Endothelial cell (in vitro differentiated cells): ENCODE data around the gene PDIA2. TPM values are rescaled to one million over a fixed set of nuclear protein-coding genes. Genes with fewer than 3 reads are reported as not detected.

Experiments
- DNase-seq: peaks from one replicate; pipeline ENCODE4 v3.0.0; 2021; ENCODE audit warnings: low spot score
- H3K27ac Mint-ChIP-seq: one replicate; pipeline ENCODE4 v1.8.0; 2021; ENCODE audit warnings: mixed read lengths, inconsistent platforms; ENCODE audit not compliant: unreplicated experiment
- H3K27me3 Mint-ChIP-seq: one replicate; pipeline ENCODE4 v1.8.0; 2021; ENCODE audit warnings: mild to moderate bottlenecking, moderate library complexity, mixed read lengths, inconsistent platforms; ENCODE audit not compliant: unreplicated experiment
- H3K36me3 Mint-ChIP-seq: one replicate; pipeline ENCODE4 v1.8.0; 2021; ENCODE audit warnings: mild to moderate bottlenecking, low read depth, mixed read lengths, inconsistent platforms; ENCODE audit not compliant: unreplicated experiment
- H3K4me1 Mint-ChIP-seq: one replicate; pipeline ENCODE4 v1.8.0; 2021; ENCODE audit warnings: mild to moderate bottlenecking, mixed read lengths, inconsistent platforms; ENCODE audit not compliant: unreplicated experiment
- H3K4me3 Mint-ChIP-seq: one replicate; pipeline ENCODE4 v1.8.0; 2021; ENCODE audit warnings: mild to moderate bottlenecking, mixed read lengths, inconsistent platforms; ENCODE audit not compliant: unreplicated experiment
- H3K9me3 Mint-ChIP-seq: one replicate; pipeline ENCODE4 v1.8.0; 2021; ENCODE audit warnings: mixed read lengths, inconsistent platforms; ENCODE audit not compliant: unreplicated experiment
- total RNA-seq: library from RNA; stranded (reverse); fragmentation: NEBNext Ultra II Directional; extraction: Animal tissue kit (Norgen Biotek cat#: 25700); gene quantifications from one replicate; pipeline ENCODE4 v1.2.1, GENCODE V29; 2021; ENCODE audit not compliant: unreplicated experiment
- TF ChIP-seq, protein P1 (sequence below): fragments of 200-600 bp; sonication (generic); IDR thresholded peaks from one replicate; pipeline ENCODE4 v1.5.0; 2021; ENCODE audit warnings: antibody characterized with exemption; ENCODE audit not compliant: unreplicated experiment

The PDIA2 gene
- total RNA-seq, 1 donor from 2014 or later = not detected

DNA sequence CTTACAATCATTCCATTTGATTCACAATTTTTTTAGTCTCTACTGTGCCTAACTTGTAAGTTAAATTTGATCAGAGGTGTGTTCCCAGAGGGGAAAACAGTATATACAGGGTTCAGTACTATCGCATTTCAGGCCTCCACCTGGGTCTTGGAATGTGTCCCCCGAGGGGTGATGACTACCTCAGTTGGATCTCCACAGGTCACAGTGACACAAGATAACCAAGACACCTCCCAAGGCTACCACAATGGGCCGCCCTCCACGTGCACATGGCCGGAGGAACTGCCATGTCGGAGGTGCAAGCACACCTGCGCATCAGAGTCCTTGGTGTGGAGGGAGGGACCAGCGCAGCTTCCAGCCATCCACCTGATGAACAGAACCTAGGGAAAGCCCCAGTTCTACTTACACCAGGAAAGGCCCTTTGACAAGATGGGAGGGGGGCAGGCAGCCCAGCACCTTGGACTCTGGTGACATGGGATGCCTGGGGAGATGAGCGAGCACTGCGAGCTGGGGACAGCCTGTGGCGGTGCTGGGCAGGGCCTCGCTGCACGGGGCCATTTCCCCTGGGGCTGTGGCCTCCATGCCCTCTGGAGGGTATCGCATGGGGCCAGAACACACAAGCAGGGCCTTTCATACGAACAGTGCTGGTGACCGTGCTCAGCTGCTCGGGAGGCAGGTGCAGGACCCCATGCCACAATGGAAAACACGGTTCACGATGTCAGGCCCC lies 33.9 kb downstream of the PDIA2 start:
- Mint-ChIP-seq H3K4me1 (peaks cover 3% of the 10 kb centered on the region), H3K9me3 (no peaks in the 10 kb centered on the region), H3K4me3 (no peak overlapping the region), H3K27ac (no peak overlapping the region), H3K36me3 (peaks cover 21% of the 10 kb centered on the region), H3K27me3 (peaks cover 3% of the 10 kb centered on the region)
- TF ChIP-seq, protein P1, sequence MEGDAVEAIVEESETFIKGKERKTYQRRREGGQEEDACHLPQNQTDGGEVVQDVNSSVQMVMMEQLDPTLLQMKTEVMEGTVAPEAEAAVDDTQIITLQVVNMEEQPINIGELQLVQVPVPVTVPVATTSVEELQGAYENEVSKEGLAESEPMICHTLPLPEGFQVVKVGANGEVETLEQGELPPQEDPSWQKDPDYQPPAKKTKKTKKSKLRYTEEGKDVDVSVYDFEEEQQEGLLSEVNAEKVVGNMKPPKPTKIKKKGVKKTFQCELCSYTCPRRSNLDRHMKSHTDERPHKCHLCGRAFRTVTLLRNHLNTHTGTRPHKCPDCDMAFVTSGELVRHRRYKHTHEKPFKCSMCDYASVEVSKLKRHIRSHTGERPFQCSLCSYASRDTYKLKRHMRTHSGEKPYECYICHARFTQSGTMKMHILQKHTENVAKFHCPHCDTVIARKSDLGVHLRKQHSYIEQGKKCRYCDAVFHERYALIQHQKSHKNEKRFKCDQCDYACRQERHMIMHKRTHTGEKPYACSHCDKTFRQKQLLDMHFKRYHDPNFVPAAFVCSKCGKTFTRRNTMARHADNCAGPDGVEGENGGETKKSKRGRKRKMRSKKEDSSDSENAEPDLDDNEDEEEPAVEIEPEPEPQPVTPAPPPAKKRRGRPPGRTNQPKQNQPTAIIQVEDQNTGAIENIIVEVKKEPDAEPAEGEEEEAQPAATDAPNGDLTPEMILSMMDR = no peak
- no peak for DNase-seq

DNA sequence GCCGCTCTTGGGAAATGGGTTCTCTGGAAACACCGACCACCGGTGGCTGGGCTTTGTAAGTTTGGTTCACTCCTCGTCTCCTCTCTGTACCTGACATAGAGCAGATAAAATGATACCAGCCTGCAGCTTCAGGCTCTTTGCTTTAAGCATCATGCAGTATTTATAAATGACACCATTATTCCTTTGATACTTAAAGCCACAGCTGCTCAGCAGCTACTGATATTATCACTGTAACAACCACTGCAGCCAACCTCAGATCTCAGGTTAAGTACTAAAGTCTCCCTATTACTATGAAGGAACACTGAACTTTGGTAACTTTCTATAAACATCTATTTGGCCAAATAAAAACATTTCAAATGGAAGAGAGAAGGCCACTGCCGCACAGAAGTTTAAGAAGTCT lies 34.6 kb downstream of the PDIA2 start:
- H3K4me1 Mint-ChIP-seq = peaks cover 3% of the 10 kb centered on the region
- TF ChIP-seq, protein P1 = no peak

DNA sequence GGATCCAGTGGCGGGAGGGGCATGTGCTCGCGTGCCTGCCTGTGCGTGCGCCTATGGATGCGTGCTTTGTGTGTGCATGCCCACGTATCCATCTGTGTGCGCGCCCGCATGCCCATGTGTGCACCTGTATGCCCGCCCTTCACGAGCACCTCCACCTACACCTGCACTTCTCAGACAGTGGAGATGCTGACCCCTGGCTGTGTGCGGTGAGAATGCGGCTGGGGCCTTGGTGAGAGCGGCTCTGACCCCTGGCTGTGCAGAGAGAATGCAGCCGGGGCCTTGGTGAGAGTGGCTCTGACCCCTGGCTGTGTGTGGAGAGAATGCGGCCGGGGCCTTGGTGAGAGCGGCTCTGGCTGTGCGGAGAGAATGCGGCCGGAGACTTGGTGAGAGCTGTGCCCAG lies 35.7 kb downstream of the PDIA2 start:
- no peak overlapping the region for H3K4me3 Mint-ChIP-seq
- H3K27me3 Mint-ChIP-seq = peaks cover 4% of the 10 kb centered on the region
- TF ChIP-seq, protein P1 = no peak
- peaks cover 18% of the 10 kb centered on the region for H3K36me3 Mint-ChIP-seq
- H3K4me1 Mint-ChIP-seq = peaks cover 3% of the 10 kb centered on the region
- no peaks in the 10 kb centered on the region for H3K9me3 Mint-ChIP-seq
- DNase-seq = peak; percentile 41
- no peak overlapping the region for H3K27ac Mint-ChIP-seq

More for the DNA sequence above, 34.6 kb downstream of the PDIA2 start:
- peaks cover 3% of the 10 kb centered on the region for H3K27me3 Mint-ChIP-seq
- peaks cover 18% of the 10 kb centered on the region for H3K36me3 Mint-ChIP-seq
- no peak for DNase-seq
- no peak overlapping the region for H3K27ac Mint-ChIP-seq
- H3K9me3 Mint-ChIP-seq = no peaks in the 10 kb centered on the region
- H3K4me3 Mint-ChIP-seq = no peak overlapping the region

DNA sequence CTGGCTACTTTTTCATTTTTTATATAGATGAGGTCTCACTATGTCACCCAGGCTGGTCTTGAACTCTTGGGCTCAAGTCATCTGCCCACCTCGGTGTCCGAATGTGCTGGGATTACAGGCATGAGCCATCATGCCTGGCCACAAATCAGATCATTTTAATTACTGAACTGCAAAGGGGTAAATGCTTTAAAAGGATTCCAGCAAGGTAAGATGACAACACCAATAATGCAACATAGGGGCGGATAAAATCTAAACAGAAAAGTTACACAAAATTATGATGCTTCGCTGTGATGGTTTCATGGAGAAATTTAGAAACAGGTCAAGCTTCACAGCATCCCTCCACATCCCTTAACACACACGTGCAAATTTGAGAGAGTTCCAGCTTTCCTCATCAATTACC lies 37.2 kb downstream of the PDIA2 start:
- H3K27ac Mint-ChIP-seq = no peak overlapping the region
- H3K27me3 Mint-ChIP-seq = peaks cover 6% of the 10 kb centered on the region
- H3K9me3 Mint-ChIP-seq = no peaks in the 10 kb centered on the region
- peaks cover 1% of the 10 kb centered on the region for H3K4me1 Mint-ChIP-seq
- peaks cover 9% of the 10 kb centered on the region for H3K36me3 Mint-ChIP-seq
- TF ChIP-seq, protein P1 = no peak
- DNase-seq = no peak
- H3K4me3 Mint-ChIP-seq = no peak overlapping the region

DNA sequence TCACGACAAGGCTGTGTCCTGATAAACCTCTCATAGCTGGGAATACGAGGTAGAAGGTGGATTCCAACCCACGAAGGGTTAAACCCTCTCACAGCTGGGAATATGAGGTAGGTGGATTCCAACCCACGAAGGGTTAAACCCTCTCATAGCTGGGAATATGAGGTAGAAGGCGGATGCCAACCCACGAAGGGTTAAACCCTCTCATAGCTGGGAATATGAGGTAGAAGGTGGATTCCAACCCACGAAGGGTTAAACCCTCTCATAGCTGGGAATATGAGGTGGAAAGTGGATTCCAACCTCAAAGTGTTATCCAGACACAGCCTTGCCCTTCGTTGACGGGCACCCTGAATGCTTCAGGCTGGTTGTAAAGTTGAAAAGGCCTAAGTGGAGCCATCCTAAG lies 38.6 kb downstream of the PDIA2 start:
- Mint-ChIP-seq H3K4me3 (no peak overlapping the region), H3K27me3 (peaks cover 6% of the 10 kb centered on the region), H3K4me1 (no peaks in the 10 kb centered on the region), H3K27ac (no peak overlapping the region), H3K36me3 (peaks cover 7% of the 10 kb centered on the region), H3K9me3 (no peaks in the 10 kb centered on the region)
- DNase-seq = no peak
- TF ChIP-seq, protein P1 = no peak
